Stimulated activated naive CD4-positive, alpha-beta T cell (primary cell): Measurements from ENCODE around the gene KPNB1.

Experiments used
- DNase-seq, 6 experiments: peaks; one replicate each; lab custom pipeline; 2025; lab: John Stamatoyannopoulos, UW

Gene KPNB1

DNA sequence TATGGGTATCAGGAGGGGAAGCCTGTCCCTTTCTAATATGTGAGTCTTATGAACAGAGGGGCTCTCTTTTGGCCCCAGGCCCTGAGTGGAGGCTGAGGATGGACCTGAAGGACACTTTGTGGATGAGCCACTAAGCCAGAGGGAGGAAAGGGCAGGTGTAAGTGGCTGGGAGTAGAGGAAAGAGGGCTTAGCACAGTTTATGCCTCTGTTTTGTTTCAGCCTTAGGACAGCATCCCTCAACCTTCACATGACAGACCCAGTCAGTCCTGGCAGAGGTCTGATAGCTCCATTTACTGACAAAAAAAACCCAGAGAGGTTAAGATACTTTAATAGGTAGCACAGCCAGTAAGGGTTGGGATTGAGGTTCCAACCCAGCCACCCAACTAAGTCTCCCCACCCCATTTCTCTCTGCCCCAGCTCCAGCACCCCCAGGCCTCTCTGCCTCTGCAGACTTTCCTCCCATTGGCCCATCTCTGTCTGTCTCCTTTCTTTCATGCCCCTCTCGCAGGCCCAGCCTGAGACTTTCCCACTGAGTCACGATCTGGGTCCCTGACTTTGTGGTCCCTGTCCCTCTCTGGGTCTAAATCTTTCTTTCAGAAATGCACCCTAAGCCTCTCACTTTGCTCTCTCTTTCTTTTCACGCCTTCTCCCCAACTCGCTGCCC, 78.6 kb downstream of the KPNB1 start:
- DNase-seq: no peak

- no peak for DNase-seq
Observed at GRCh38 chr17:47729476-47729875, 79.8 kb downstream of the KPNB1 start.

DNA sequence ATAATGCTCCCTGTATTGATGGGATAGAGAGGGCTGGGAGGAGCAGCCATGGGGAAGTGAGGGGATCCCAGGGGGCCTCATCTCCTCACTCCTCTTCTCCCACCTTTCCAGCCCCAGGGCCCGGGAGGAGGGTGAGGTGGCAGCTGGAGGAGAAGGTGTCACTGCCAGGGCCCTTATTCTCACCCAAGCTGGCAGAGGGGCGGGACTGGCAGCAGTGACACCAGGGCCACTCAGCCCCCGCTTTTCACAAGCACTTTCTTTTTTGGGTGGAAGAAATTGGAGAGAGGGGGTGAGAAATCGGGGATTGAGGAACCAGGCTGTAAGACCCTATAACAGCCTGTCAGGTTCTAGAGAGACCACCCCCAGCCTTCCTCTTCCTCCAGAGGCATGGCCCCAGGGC, 81.0 kb downstream of the KPNB1 start:
- DNase-seq: no peak

- DNase-seq: no peak
Observed at GRCh38 chr17:47731396-47731795, 81.7 kb downstream of the KPNB1 start.

- DNase-seq: no peak
Observed at GRCh38 chr17:47732399-47733046, 82.8 kb downstream of the KPNB1 start.

DNA sequence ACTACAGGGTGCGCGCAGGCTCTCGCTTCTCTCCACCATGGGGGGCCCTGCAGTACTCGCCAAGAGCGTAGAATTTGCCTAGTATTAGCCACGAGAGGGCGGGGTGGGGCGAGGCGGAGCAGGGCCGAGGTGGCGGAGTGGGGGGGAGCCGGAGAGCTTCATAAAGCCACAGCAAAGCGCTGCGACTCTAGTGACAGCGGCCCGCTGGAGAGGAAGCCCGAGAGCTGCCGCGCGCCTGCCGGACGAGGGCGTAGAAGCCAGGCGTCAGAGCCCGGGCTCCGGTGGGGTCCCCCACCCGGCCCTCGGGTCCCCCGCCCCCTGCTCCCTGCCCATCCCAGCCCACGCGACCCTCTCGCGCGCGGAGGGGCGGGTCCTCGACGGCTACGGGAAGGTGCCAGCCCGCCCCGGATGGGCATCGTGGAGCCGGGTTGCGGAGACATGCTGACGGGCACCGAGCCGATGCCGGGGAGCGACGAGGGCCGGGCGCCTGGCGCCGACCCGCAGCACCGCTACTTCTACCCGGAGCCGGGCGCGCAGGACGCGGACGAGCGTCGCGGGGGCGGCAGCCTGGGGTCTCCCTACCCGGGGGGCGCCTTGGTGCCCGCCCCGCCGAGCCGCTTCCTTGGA, 83.4 kb downstream of the KPNB1 start, which contains the start of gene TBX21:
TSS of gene TBX21 (plus strand) at position 190 of the 627 bp plus-strand sequence. CDS start at position 409, 219 bp downstream.
- DNase-seq: peak; percentile 59 to 76 (median 70)

DNA sequence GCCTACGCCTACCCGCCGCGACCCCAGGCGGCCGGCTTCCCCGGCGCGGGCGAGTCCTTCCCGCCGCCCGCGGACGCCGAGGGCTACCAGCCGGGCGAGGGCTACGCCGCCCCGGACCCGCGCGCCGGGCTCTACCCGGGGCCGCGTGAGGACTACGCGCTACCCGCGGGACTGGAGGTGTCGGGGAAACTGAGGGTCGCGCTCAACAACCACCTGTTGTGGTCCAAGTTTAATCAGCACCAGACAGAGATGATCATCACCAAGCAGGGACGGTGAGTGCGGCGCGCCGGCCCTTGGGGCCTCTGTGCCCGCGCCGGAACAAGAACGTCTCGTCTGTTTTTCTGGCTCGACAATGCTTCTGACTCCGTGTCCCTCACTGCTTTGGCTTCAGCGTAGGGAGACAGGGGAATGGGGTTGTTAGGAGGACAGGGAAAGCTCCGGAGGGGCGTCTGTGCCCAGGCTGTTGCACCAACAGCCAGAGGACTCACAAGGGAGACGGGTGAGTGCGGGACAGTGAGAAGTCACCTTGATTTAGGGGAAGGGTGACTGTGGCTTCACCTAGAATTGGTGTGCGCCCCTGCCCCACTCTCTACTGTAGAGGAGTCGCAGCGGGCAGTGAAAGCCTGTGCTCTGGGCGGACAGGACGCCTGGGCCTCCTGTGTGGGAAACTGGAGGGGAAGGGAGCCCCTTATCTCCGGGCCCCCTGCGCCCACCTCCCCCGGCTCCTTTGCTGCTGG, 84.1 kb downstream of the KPNB1 start:
- peak in 2 of 6 experiments; percentile 4 to 8 for DNase-seq

- DNase-seq: no peak
Observed at GRCh38 chr17:47735139-47735464, 85.4 kb downstream of the KPNB1 start.
